Measurements from ENCODE around the gene HSPB7.
"Not testable (repeated sequence)": the region's sequence is repeated elsewhere in the genome, so short reads cannot be mapped to it uniquely, and the experiment has no call there.

HSPB7 gene

DNA sequence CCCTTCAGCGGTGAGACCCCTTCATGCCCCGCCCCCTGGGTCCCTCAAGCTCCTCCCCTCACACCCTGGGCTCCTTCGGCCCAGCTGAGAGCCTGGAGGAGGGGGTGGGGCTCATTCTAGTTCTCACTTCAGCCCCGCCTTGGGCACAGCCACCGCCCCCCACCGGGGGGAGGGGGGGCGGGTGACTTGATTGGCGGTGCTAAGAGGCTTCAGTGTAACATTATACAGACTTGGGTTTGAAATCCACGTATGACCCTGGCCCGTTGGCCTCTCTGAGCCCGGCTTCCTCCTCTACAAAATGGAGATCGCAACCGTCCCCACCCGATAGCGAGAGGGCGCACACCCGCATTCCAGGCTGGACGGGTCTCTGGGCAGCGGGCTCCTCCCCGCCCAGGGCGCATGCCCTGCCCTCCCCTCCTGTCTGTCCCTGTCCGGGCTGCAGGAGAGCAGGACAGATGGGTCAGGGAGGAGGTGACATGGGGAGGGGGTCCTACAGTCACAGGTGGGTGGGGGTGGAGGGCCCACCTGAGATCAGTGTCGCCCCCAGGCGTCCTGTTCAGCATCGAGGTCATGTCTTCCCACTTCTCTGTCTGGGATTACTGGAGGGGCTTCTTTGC, 30.8 kb upstream of the HSPB7 start:
- no peak for DNase-seq

DNA sequence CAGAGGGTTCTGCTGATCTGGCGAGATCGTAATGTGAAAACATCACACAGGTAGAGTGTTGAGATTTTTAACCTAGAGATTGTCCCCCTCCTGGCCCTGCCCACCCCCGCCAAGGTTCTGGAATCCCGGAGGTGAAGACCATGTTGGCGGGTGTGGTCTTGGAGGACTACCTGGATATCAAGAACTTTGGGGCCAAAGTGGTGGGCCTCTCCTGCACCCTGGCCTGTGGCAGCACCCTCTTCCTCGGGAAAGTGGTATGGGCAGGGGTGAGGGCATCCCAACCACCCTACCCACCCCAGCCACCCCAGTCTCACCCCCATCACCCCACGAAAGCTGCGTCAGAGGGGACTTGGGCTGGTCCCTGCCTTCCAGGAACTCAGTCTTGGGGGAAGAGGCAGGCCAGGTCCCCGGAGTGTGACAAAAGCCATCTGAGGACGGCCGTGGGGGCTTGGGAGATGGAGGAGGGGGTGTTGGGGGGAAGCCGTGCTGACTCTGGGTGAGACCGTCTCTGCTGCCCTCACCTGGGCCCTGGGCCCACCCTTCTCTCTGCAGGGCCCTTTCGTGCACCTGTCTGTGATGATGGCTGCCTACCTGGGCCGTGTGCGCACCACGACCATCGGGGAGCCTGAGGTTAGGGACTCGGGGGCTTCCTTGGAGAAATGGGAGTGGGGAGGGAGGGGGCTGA, 30.1 kb upstream of the HSPB7 start:
- DNase-seq: no peak

- no peak for DNase-seq
These were observed 29.0 kb upstream of the HSPB7 start for GRCh38 chr1:16046842-16047241.

- no peak for DNase-seq
These were observed 26.1 kb upstream of the HSPB7 start for GRCh38 chr1:16043950-16044349.

GRCh38 chr1:16043521-16043920, 25.7 kb upstream of the HSPB7 start, which contains the start of gene CLCNKB:
TSS of gene CLCNKB (plus strand) at chr1:16043782. CDS start at chr1:16044493, 711 bp downstream.
- DNase-seq: no peak

DNA sequence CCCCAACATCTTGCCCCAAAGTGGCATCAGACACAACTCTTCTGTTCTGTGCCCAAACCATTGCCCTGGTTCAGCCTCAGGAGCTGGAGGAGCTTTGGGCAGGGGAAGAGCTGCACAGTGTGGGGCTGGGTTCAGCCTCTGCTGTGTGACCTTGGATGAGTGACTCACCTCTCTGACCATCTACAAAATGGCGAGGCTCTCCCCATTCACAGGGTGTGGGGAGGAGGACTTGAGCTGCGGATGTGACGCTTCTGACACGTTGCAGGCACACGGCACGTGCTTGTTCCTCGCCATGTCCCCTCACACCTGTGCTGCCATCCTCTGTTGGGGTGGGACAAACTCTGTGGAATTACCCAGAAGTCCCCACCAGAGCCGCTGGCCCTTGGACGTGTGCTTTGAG, 24.8 kb upstream of the HSPB7 start:
- DNase-seq: not testable (repeated sequence)

GRCh38 chr1:16042096-16042495, 24.3 kb upstream of the HSPB7 start:
- no peak for DNase-seq

- DNase-seq: no peak
These were observed 23.4 kb upstream of the HSPB7 start for GRCh38 chr1:16041200-16041599.

DNA sequence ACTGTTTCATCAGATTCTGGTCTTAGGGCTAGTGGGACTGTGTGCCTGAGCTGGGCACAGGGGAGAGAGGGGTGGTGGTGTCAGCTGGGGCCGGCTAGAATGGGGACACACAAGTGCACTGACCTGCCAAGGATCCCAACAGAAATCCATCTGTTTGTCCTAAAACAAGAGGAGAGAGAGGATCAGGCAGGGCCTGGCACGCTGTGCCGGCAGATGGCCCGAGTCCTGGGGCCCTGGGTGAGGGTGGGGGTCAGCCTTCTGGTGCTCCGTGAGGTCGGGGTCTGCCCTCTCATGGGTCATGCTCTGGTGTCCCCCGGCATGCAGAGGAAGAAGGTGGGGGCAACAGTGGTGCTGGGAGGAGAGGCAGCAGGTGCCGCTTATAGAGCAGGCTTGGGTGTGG, 22.0 kb upstream of the HSPB7 start:
- not testable (repeated sequence) for DNase-seq

DNA sequence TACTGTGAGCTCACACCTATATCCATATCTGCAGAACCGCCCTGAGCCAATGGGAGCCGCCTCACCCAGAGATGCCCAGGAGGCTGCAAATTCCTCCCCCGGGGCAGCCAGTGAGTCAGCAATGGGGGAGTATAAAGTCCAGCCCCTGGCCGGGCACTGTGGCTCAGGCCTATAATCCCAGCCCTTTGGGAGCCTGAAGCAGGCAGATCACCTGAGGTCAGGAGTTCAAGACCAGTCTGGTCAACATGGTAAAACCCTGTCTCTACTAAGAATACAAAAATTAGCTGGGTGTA, 20.7 kb upstream of the HSPB7 start:
- no peak for DNase-seq

GRCh38 chr1:16036461-16036860, 18.6 kb upstream of the HSPB7 start:
- DNase-seq: not testable (repeated sequence)

DNA sequence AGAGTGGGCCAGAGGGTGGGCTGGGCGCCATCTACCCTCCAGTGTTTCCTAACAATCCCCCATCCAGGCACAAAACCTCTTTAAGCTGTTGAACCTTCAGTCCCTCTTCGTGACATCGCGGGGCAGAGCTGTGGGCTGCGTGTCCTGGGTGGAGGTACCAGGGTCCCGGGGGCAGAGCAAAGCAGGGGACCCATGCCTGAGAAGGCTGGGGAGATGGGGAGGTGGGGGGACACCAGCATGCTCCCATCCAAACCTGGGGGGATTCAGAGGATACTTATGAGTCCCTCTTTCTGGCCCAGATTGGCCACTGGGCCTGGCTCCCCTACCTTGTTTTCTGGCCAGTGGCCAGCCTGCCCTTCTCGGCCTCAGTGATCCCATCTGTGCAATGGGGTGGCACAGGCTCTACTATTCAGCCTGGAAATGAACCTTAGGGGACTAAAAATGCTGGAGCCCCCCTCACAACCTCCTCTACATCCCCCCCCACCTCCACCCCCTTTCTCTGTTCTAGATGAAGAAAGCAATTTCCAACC, 15.3 kb upstream of the HSPB7 start:
- not testable (repeated sequence) for DNase-seq

GRCh38 chr1:16032388-16033102, 14.7 kb upstream of the HSPB7 start:
- no peak for DNase-seq

DNA sequence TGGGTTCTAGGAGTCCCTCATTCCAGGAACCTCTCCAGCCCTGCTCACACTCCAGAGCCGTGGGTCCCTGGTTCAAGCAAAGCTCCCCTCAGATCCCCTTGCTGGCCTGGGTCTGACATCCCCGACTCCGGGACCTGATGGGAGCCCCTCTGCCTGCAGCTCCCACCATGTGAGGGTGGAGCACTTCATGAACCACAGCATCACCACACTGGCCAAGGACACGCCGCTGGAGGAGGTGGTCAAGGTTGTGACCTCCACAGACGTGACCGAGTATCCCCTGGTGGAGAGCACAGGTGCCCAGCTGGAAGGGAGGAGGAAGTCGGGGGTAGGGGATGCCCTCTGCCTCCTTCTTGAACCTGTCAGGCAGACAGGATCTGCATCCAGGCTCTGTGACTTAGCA, 13.7 kb upstream of the HSPB7 start:
- DNase-seq: no peak

- no peak for DNase-seq
These were observed 11.4 kb upstream of the HSPB7 start for GRCh38 chr1:16029288-16029687.

- not testable (repeated sequence) for DNase-seq
These were observed 11.1 kb upstream of the HSPB7 start for GRCh38 chr1:16029003-16029268.

DNA sequence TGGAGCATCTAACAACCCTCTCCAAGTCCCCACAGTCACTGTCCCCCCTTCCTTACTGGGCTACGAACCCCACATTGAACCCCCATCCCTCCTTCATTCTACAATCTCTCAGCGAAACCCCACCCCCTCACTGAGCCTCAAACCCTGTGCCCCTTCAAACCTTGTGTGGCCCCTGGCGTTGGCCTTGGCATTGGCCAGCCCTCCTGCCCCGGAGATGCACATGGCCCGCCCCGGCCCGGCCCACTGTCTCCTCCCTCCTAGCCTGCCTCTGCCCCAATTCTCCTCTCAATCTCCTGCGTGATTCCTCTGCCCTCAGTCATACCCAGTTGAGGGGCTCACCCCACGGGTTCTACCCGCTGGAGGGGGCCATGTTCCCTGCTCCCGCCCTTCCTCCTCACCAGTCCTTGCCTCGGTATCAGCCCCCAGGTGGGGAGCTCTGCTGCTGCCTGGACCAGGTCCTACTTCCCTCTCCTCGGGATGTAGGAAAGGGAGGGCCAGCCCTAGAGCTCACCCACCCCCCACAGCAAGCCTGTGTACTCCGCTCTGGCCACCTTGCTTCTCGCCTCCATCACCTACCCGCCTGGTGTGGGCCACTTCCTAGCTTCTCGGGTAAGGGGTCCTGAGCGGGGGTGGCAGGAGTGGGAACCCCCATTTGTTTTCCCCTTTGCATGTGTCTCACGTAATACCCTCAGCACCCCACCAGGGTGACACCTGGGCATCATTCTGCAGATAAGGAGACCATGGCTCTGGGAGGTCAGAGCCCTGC, 10.6 kb upstream of the HSPB7 start:
- DNase-seq: no peak

DNA sequence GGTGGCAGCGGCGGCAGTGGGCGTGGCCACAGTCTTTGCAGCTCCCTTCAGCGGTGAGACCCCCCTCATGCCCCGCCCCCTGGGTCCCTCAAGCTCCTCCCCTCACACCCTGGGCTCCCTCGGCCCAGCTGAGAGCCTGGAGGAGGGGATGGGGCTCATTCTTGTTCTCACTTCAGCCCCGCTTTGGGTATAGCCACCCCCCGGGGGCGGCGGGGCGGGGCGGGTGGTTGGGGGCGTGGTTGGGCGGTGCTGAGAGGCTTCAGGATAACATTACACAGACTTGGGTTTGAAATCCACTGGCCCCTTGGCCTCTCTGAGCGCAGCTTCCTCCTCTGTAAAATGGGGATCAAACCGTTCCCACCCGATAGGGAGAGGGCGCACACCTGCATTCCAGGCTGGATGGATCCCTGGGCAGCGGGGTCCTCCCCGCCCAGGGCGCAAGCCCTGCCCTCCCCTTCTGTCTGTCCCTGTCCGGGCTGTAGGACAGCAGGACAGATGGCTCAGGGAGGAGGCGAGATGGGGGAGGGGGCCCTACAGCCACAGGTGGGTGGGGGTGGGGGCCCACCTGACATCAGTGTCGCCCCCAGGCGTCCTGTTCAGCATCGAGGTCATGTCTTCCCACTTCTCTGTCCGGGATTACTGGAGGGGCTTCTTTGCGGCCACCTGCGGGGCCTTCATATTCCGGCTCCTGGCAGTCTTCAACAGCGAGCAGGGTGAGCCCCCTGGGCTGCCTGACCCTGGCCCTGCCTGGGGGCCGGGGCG, 9.1 kb upstream of the HSPB7 start:
- no peak for DNase-seq

DNA sequence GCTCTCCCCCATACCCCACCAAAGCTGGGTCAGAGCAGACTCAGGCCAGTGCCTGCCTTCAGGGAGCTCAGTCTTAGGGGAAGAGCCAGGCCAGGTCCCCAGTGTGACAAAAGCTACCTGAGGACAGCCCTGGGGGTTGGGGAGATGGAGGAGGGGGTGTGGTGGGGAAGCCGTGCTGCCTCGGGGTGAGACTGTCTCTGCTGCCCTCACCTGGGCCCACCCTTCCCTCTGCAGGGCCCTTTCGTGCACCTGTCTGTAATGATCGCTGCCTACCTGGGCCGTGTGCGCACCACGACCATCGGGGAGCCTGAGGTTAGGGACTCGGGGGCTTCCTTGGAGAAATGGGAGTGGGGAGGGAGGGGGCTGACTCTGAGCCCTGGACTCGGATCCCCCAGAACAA, 8.5 kb upstream of the HSPB7 start:
- DNase-seq: not testable (repeated sequence)

GRCh38 chr1:16023050-16023653, 5.3 kb upstream of the HSPB7 start:
- no peak for DNase-seq

DNA sequence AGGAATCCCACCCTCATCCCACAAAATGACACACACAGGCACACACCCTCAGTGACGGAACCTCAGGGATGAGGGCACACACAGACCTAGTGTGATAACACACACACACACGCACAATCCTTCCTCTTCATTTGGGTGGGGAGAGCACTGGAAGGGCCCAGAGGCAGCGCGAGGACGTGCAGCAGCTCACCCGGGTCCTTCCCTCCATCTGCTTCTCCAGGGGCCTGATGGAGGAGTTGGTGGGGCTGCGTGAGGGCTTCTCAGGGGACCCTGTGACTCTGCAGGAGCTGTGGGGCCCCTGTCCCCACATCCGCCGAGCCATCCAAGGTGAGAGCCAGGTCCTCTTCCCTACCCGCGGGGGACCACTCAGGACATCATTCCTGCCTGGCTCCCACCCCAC, 4.5 kb upstream of the HSPB7 start:
- no peak for DNase-seq

GRCh38 chr1:16021681-16022080, 3.8 kb upstream of the HSPB7 start, which contains the start of gene CLCNKA:
TSS of gene CLCNKA (plus strand) at chr1:16022036. CDS start at chr1:16022620, 584 bp downstream.
- no peak for DNase-seq
